ENCODE measurements around the gene B3GNT3.
"Not testable (repeated sequence)": the region's sequence is repeated elsewhere in the genome, so short reads cannot be mapped to it uniquely, and the experiment has no call there.

Gene B3GNT3

GRCh38 chr19:17766543-17767131 is 28.3 kb upstream of the B3GNT3 start:
- DNase-seq (ENCODE audit: low spot score), result peak; percentile 74

- no peak for DNase-seq (ENCODE audit: low spot score)
Observed at GRCh38 chr19:17767559-17767958, 27.4 kb upstream of the B3GNT3 start.

- no peak for DNase-seq (ENCODE audit: low spot score)
Observed at GRCh38 chr19:17770613-17771012, 24.3 kb upstream of the B3GNT3 start.

- DNase-seq (ENCODE audit: low spot score), result no peak
Observed at GRCh38 chr19:17772172-17772571, 22.8 kb upstream of the B3GNT3 start.

- peak; percentile 53 for DNase-seq (ENCODE audit: low spot score)
Observed at GRCh38 chr19:17775245-17775927, 19.6 kb upstream of the B3GNT3 start.

- no peak for DNase-seq (ENCODE audit: low spot score)
Observed at GRCh38 chr19:17775991-17776803, 18.7 kb upstream of the B3GNT3 start.

- not testable (repeated sequence) for DNase-seq (ENCODE audit: low spot score)
Observed at GRCh38 chr19:17777840-17778239, 17.1 kb upstream of the B3GNT3 start.

GRCh38 chr19:17778251-17778967 is 16.5 kb upstream of the B3GNT3 start:
- DNase-seq (ENCODE audit: low spot score), result peak; percentile 56

GRCh38 chr19:17778968-17779929 is 15.7 kb upstream of the B3GNT3 start:
- DNase-seq (ENCODE audit: low spot score), result peak; percentile 26

- no peak for DNase-seq (ENCODE audit: low spot score)
Observed at GRCh38 chr19:17780781-17781180, 14.2 kb upstream of the B3GNT3 start.

- DNase-seq (ENCODE audit: low spot score), result not testable (repeated sequence)
Observed at GRCh38 chr19:17783721-17784120, 11.2 kb upstream of the B3GNT3 start.

- DNase-seq (ENCODE audit: low spot score), result peak; percentile 86
Observed at GRCh38 chr19:17784201-17785008, 10.5 kb upstream of the B3GNT3 start.

- no peak for DNase-seq (ENCODE audit: low spot score)
Observed at GRCh38 chr19:17787274-17787913, 7.5 kb upstream of the B3GNT3 start.

- no peak for DNase-seq (ENCODE audit: low spot score)
Observed at GRCh38 chr19:17788632-17789031, 6.3 kb upstream of the B3GNT3 start.

- DNase-seq (ENCODE audit: low spot score), result no peak
Observed at GRCh38 chr19:17790059-17790780, 4.7 kb upstream of the B3GNT3 start.

GRCh38 chr19:17794412-17794730 is 567 bp upstream of the B3GNT3 start:
- no peak for DNase-seq (ENCODE audit: low spot score)

- DNase-seq (ENCODE audit: low spot score), result no peak
Observed at GRCh38 chr19:17795495-17795856, 538 bp downstream of the B3GNT3 start.

- no peak for DNase-seq (ENCODE audit: low spot score)
Observed at GRCh38 chr19:17796013-17796837, 1.3 kb downstream of the B3GNT3 start.
